T-helper 2 cell (primary cell): Measurements from ENCODE around the gene ELMO1.

Source experiments
- DNase-seq, 5 experiments: peaks; one replicate each; pipeline versions ENCODE4 v3.0.0 to v3.0.0-alpha.2; 2012 to 2022

The ELMO1 gene

DNA sequence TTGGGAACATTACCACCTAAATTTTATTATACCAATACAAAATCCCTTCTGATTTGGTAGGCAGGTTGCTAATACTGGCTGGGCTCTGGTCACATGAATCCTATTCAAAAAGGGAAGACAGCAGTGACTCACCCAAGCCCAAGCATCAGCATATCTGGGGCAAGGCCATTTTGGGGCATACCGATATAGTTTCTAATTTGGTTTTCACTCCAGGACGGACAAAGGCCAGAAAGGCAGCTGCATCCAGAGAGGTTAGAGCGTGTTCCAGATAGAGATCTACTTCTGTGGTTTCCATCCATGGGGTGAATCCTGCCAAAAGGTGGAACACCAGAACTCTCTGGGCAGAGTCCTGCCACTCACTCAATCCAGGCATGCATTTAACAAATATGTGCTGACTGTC, 335.8 kb downstream of the ELMO1 start:
- no peak for DNase-seq

GRCh38 chr7:37112218-37112617, 336.4 kb downstream of the ELMO1 start:
- no peak for DNase-seq

GRCh38 chr7:37111459-37111858, 337.2 kb downstream of the ELMO1 start:
- no peak for DNase-seq

GRCh38 chr7:37110660-37111424, 337.8 kb downstream of the ELMO1 start:
- no peak for DNase-seq

DNA sequence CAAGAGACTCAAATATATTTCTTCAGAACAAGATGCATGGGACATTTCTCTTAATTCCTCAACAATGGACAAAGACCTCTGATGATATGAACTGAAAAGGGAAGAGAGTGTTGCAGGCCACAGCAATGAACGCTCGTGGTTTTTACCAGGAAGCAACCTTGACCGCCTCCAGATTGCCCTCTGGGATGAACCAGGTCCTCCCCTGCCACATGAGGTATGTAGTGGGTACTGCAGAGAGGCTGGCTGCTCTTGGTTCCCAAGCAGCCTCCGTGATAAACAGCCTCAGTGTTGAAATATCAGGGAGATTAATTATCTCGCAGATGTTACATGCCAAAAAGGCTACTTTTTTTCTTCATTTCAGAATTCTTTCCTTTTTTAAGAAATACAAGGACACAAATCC, 338.8 kb downstream of the ELMO1 start:
- DNase-seq = no peak

DNA sequence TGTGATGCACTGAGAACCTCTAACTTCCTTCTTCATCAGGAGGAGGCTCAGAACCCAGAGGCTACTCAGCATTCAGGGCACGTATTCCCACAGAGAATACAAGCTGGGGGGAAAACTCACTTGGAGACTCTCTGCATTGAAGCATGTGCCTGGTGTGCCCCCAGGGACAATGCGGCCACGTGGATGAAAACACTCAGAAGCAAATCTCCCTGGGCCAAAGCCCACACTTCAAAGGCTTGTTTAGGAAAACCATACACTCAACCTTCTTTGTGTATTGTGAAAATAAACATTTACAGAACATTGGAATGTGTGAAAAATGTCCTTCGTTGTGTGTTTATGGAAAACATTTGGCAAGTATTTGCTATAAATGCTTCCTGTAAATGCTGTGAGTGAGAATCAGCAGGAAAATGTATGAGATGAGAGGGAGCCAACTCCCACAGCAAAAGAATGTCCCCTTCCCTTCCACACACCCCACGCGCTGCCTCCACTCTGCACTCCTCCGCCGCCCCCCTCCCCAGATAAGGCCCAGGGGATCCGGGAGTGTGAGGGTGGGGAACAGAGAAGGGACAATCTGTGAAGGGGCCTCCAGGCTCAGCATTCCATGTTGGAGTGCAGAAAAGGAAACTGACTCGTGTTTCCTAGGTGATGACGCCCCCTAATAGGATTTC, 339.5 kb downstream of the ELMO1 start:
- no peak for DNase-seq

- no peak for DNase-seq
Observed at GRCh38 chr7:37108615-37109014, 340.0 kb downstream of the ELMO1 start.

DNA sequence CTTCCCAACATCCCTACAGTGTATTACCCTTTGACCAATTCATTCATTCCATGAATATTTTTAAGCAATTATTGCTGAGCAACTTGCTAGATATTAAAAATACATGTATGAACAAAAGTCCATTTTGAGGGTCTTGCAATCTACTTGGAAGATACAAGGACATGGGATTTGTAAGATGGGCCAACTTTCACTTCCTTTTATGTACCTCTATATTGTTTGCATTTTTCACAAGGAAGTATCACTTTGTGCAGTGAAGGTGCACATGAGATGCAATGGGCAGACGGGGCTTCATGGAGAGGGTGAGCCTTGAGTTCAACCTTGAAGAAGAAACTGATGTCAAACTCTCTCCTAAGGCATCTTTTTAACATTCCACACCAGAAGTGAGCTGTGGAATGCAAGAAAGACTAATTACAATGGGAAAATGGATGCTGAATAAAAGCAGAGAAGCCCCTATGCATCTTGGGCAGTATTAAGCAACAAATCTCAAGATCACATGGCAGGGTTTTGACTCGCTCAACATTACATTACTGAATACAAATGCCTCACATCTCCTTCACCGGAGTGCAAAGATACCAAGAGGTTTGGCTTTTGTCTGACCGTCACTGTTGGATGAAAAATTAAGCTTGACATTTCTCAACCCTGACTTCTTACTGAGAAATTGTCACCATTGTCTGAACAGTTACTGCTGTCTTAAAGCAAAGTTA, 341.5 kb downstream of the ELMO1 start:
- DNase-seq = no peak

GRCh38 chr7:37105762-37106161, 342.9 kb downstream of the ELMO1 start:
- no peak for DNase-seq

- no peak for DNase-seq
Observed at GRCh38 chr7:37104822-37105518, 343.7 kb downstream of the ELMO1 start.

DNA sequence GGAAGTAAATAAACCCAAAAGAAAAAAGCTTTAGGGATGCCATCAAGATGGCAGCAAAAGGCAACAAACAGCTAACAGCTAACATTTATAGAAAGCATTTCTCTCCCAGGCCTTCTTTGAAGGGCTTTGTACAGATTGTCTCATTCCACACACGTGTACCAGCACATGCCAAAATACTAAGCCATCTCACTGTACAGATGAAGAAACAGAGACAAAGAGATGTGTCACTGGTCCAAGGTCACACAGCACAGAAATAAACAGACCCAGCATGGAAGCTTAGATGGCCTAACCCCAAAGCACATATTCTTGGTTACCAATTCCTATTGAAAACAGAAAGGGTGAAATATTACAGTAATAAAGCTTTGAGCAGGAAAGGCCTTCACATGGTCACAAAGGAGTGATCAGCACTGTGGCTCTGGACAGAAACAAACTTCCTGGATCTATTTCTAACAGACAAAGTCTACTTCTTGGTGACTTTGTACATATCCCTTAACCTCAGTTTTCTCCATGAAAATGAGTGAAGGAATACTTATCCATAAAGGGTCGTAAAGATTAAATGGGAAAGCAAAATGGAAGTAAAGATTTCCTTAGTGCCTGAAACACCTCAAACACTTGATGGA, 346.0 kb downstream of the ELMO1 start:
- no peak for DNase-seq

DNA sequence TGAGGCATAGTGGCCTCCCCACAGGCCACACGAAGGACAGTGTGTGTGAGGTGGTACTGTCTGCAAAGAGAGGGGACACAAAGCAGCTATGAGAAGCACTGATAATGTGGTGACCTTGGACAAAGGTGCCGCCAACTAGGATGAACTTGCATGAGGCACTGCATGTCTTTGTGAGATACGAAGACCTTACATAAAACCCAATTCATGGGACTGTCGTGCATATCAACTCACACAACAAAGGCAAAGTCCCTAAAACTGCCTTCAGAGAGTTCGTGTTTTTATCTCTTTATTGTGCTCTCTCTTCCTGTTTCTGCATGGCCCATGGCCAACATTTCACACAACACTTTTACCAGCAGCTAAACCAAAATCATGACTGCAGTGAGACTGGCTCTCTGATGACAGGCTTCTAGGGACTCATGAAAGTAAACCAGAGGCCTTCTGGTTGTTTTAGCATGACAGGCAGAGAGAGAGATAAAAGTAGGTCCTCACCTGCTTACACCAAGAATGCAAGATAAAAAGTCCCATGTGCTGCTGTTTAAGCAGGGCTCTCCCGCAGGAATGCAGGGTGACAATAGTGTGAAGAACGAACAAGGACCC, 347.8 kb downstream of the ELMO1 start:
- DNase-seq = peak in 1 of 5 experiments; percentile 30

DNA sequence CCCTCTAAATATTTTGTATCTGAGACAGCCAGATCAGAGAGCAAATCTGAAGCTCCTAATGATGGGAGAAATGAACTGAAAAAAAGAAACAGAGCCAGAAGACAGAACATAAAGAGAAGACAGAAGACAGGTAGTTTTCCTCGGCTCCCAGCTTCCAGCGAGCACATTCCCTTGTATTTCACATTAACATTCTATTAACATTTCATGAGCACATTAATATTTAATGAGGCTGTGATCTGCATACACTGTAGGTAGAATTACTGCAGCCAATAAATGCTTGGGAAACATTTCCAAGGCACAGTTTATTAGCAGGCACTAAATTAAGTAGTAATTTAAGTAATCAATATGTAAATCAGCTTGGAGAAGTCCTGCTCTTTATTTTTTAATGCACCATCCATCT, 349.9 kb downstream of the ELMO1 start:
- DNase-seq = no peak

DNA sequence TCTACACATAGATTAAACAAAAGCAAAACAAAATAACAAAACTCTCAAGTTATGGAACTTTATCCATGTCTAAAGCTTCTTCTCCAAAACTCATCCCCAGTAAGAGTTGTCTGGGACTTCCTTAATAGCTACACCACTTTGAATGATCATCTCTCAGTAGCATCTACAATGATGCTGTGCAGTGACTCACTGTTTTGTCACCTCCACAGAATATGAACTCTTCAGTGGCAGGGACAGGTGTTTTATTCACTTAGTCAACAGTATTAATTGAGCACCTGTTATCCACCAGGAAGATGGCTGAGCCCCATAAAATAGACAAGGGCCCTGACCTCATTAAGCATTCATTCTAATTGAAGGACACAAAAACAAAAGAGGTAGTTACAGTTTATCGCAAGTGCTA, 350.7 kb downstream of the ELMO1 start:
- no peak for DNase-seq

DNA sequence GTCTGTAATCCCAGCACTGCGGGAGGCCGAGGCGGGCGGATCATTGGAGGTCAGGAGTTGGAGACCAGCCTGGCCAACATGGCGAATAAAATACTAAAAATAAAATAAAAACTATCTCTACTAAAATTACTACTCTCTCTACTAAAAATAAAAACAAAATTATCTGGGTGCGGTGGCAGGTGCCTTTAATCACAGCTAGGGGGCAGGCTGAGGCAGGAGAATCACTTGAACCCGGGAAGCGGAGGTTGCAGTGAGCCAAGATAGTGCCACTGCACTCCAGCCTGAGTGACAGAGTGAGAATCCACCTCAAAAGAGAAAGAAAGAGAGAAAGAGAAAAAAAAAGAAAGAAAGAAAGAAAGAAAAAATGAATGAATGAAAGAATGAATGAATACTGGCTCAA, 351.4 kb downstream of the ELMO1 start:
- no peak for DNase-seq

- no peak for DNase-seq
Observed at GRCh38 chr7:37096341-37096740, 352.3 kb downstream of the ELMO1 start.

- no peak for DNase-seq
Observed at GRCh38 chr7:37095122-37095521, 353.5 kb downstream of the ELMO1 start.

DNA sequence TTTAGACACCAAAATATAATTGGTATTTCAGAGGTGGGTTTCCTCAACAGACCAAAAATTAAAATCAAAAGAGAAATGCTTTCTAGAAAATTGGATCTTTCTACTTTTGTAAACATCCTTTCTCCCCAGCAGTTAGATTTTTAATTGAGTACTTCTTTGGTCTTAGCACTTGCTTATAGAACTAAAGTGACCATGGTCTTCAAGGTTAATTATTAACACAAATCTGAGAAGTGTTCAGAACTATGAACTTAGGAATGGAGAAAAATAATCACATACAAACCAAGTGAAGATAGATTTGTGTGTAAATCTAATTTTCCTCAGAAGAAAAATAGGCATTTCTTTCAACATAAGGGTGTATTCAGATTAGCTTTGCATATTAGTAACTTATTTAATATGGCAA, 355.4 kb downstream of the ELMO1 start:
- DNase-seq = no peak

DNA sequence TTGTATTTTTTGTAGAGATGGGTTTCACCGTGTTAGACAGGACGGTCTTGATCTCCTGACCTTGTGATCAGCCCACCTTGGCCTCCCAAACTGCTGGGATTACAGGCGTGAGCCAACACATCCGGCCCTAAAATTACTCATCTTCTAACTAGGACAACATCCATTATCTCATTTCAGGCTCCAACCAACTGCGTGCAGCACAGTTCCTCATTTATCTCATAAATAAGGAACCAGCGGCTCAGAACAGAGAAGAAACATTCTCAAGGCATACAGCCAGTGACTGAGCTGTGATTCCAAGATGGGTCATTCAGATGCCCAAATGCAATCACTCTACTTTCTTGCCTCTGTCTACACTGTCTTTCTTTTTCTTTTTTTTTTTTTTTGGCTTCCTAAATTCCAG, 356.1 kb downstream of the ELMO1 start:
- no peak for DNase-seq

- no peak for DNase-seq
Observed at GRCh38 chr7:37089972-37090371, 358.7 kb downstream of the ELMO1 start.

- no peak for DNase-seq
Observed at GRCh38 chr7:37085600-37085999, 363.1 kb downstream of the ELMO1 start.

DNA sequence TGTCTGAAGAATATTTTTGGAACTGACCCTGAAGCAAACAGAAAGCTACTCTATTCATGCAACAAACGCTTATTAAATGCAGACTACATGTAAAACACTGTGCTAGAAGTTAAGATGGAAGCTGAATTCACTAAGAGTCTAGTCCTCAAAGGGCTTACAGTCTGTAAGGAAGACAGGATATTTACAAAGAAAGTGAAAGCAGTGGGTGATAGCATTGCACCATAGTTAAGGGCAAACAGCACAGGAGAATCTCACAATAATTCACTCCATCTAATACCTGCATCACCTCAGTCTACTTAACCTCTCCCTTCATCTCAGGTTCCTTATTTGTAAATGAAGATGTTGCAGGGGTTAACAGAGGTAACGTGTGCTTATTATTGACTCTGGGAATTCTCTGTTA, 364.4 kb downstream of the ELMO1 start:
- peak in 1 of 5 experiments; percentile 19 for DNase-seq
